Fibroblast of skin of right biceps (primary cell): ENCODE data around the gene ATF6.

Source experiments
- DNase-seq: peaks from one replicate; pipeline ENCODE4 v3.0.0-alpha.2; 2013

The ATF6 gene

GRCh38 chr1:162004441-162004950 lies 238.4 kb downstream of the ATF6 start:
- DNase-seq, result no peak

- no peak for DNase-seq
Observed at GRCh38 chr1:162006081-162006480, 240.0 kb downstream of the ATF6 start.

DNA sequence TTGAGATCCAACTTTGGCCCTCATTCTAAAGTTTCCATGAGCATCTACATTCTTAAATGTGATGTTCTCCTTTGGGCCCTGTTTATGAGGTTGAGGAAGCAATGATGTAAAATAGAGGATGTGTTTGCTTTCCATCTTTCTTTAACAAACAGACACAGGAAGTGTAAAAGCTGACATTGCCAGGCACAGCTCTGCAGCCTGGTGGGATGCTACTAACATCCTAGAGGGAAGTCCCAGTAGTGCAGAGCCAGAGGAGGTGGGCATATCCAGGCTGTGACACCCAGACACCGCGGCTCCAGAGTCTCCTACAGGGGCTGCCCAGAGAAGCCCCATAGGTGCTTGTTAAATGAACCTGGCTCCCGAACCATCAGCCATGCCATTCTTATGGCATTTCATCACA lies 241.3 kb downstream of the ATF6 start:
- no peak for DNase-seq

- no peak for DNase-seq
Observed at GRCh38 chr1:162008799-162009198, 242.7 kb downstream of the ATF6 start.

DNA sequence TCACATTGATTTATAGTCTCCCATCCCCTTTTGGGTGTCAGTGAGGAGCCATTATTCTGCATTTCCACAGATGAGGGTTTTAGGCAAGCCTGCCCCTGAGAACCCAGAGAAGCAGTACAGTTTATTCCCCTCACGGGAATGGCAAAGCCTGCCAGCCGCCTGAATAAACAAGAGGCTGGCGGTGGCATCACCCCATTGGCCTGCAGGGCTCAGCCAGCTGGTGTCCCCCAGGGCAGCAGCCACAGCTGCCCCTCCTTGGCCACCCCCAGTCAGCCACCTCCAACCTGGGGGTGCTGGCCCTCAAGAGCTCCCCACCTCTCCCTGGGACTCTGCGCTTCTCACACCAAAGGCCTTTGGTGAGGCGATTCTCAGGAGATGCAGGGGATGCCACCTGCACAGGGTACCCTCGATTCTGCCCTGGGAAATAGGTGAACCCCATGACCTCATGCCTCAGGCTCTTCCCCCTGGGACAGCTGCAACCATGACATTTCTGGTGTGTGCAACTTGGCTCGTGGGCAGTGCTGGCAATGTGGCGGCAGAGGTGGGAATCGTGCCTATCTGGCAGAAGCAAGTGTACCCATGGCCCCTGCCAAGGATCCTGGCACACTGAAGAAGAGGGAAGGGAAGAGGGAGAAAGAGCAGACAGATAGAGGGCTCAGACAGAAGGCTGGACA lies 243.5 kb downstream of the ATF6 start:
- no peak for DNase-seq

DNA sequence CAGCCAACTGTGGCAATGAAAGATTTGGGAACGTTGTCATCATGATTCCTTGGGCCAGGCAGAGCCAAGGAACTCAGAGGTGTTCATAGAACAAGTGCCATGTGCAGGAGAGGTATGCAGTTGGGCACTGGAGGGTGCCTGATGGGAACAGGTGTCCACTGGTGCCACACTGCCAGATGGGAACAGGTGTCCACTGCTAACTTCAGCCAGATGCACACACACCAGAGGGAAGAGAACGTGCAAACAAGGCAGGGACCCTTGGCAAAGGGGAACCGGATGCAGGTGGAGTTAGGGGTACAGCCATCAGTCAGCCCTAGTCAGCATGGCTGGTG lies 244.0 kb downstream of the ATF6 start:
- DNase-seq, result no peak

DNA sequence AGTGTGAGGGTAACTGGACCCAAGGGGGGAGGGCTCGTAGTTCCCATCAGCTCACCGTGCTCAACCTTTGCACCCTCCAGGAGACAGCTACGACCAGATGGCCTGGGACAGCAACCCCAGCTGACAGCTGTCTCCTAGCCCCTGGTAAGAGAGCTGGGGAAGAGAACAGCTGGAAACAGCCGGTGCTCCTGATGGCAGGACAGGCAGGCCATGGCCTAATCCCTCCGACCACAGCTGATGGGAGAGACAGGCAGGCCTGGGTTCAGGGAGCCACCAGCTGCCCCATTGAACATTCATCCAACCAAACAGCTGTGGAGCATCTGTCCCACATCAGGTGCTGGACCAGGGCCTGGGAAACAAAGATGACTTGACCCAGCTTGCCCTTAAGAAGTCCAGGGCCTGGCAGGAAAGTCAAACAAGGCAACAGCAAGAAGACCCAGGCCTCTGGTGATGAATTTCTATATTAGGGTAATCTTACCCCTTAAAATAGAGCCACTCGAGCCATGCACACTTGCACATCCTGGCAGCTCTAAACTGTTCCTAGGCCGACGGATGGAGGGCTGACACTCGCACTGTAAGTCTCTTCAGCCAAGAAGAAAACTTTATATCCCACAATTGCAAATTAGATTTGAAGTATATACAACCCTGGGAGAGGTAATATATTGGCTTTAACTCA lies 245.4 kb downstream of the ATF6 start:
- no peak for DNase-seq

DNA sequence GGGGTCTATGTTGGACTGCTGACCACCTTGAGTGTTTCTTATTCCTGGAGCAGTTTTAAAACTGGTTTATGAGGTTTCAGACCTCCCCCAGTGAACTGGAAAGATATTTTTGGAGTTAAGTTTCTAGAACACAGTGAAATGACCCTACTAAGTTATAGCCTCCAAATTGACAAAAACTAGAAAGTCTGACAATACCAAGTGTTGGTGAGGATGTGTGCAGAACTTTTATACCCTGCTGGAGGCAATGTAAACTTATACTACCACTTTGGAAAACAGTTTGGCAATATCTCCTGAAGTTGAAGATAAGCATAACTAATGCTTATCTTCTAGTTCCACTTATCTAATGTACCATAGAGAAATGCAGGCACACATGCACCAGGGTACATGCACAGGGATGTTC lies 247.2 kb downstream of the ATF6 start:
- no peak for DNase-seq
